HEK293 (cell line): ENCODE measurements around the gene NUCKS1.

Experiments
- CTCF ChIA-PET: fragments of 350-600 bp; formaldehyde crosslinking; extraction: SDS; loops from one replicate; lab custom pipeline; 2021; ENCODE audit warnings: antibody characterized with exemption; lab: Yijun Ruan, JAX
- POLR2A ChIA-PET: fragments of 300-600 bp; formaldehyde crosslinking; extraction: SDS; loops from one replicate; lab custom pipeline; 2020; ENCODE audit warnings: antibody characterized with exemption, inconsistent platforms; lab: Yijun Ruan, JAX
- H3K27ac ChIP-seq: fragments of 200-500 bp; sonication (Bioruptor generic); 2 replicates; pipeline ENCODE4 v1.5.1; 2014; ENCODE audit warnings: low read depth, low read length, control low read depth, inconsistent platforms; ENCODE audit errors: extremely low read depth
- H3K36me3 ChIP-seq, 2 experiments: fragments of 200-500 bp in 1 of 2; sonication (Bioruptor generic) in 1 of 2; 1 replicate in 1 of 2; 2 replicates in 1 of 2; pipeline ENCODE4 v1.5.1; 2014 to 2017; ENCODE audit warnings: inconsistent platforms in 2 of 2, low read length in 2 of 2; ENCODE audit not compliant: control insufficient read depth in 2 of 2, insufficient read depth in 1 of 2
- H3K4me1 ChIP-seq: fragments of 200-500 bp; sonication (Bioruptor generic); 2 replicates; pipeline ENCODE4 v1.5.1; 2014; ENCODE audit warnings: mild to moderate bottlenecking, low read length, inconsistent platforms; ENCODE audit not compliant: control insufficient read depth, insufficient read depth
- H3K4me3 ChIP-seq: 2 replicates; pipeline ENCODE4 v1.5.1; 2011; ENCODE audit warnings: low read depth, mild to moderate bottlenecking, control low read depth, low read length, moderate library complexity
- H3K9me3 ChIP-seq: fragments of 200-500 bp; sonication (Bioruptor generic); 2 replicates; pipeline ENCODE4 v1.5.1; 2014; ENCODE audit warnings: low read depth, low read length, inconsistent platforms; ENCODE audit not compliant: control insufficient read depth, insufficient read depth
- EGR2 ChIP-seq: fragments of 450-650 bp; formaldehyde crosslinking; IDR thresholded peaks from 2 replicates; pipeline ENCODE4 v1.5.1; 2016; ENCODE audit warnings: low read depth, missing biosample characterization, missing genetic modification characterization
- KLF8 ChIP-seq: fragments of 450-650 bp; formaldehyde crosslinking; IDR thresholded peaks from 2 replicates; pipeline ENCODE4 v1.5.1; 2016; ENCODE audit warnings: missing biosample characterization, missing genetic modification characterization
- SCRT2 ChIP-seq: fragments of 450-650 bp; formaldehyde crosslinking; IDR thresholded peaks from 2 replicates; pipeline ENCODE4 v1.5.1; 2016; ENCODE audit warnings: missing biosample characterization, missing genetic modification characterization
- ZBTB1 ChIP-seq: fragments of 450-650 bp; formaldehyde crosslinking; IDR thresholded peaks from 2 replicates; pipeline ENCODE4 v1.5.1; 2016; ENCODE audit warnings: missing biosample characterization, missing genetic modification characterization
- ZBTB20 ChIP-seq: fragments of 450-650 bp; formaldehyde crosslinking; IDR thresholded peaks from 2 replicates; pipeline ENCODE4 v1.5.1; 2016; ENCODE audit warnings: missing biosample characterization, missing genetic modification characterization
- ZFHX2 ChIP-seq: fragments of 450-650 bp; formaldehyde crosslinking; conservative IDR thresholded peaks from 2 replicates; pipeline ENCODE4 v1.5.1; 2016; ENCODE audit warnings: missing biosample characterization, missing genetic modification characterization
- ZFP3 ChIP-seq: fragments of 450-650 bp; formaldehyde crosslinking; IDR thresholded peaks from 2 replicates; pipeline ENCODE4 v1.5.1; 2016; ENCODE audit warnings: low read depth, missing biosample characterization, missing genetic modification characterization
- ZIC2 ChIP-seq: fragments of 450-650 bp; formaldehyde crosslinking; IDR thresholded peaks from 2 replicates; pipeline ENCODE4 v1.5.1; 2016; ENCODE audit warnings: missing biosample characterization, missing genetic modification characterization
- ZNF132 ChIP-seq: fragments of 450-650 bp; formaldehyde crosslinking; IDR thresholded peaks from 2 replicates; pipeline ENCODE4 v1.5.1; 2017; ENCODE audit warnings: missing biosample characterization, missing genetic modification characterization, borderline replicate concordance
- ZNF146 ChIP-seq: fragments of 450-650 bp; formaldehyde crosslinking; IDR thresholded peaks from 2 replicates; pipeline ENCODE4 v1.5.1; 2016; ENCODE audit warnings: missing biosample characterization, missing genetic modification characterization
- ZNF16 ChIP-seq: fragments of 450-650 bp; formaldehyde crosslinking; IDR thresholded peaks from 2 replicates; pipeline ENCODE4 v1.5.1; 2016; ENCODE audit warnings: low read depth, missing biosample characterization, missing genetic modification characterization
- ZNF169 ChIP-seq: fragments of 450-650 bp; formaldehyde crosslinking; IDR thresholded peaks from 2 replicates; pipeline ENCODE4 v1.5.1; 2016; ENCODE audit warnings: missing biosample characterization, missing genetic modification characterization
- ZNF223 ChIP-seq: fragments of 450-650 bp; formaldehyde crosslinking; IDR thresholded peaks from 2 replicates; pipeline ENCODE4 v1.5.1; 2016; ENCODE audit warnings: missing biosample characterization, missing genetic modification characterization
- ZNF623 ChIP-seq: fragments of 450-650 bp; formaldehyde crosslinking; IDR thresholded peaks from 2 replicates; pipeline ENCODE4 v1.5.1; 2016; ENCODE audit warnings: missing biosample characterization, missing genetic modification characterization
- ZNF626 ChIP-seq: fragments of 450-650 bp; sonication (Bioruptor Pico); formaldehyde crosslinking; IDR thresholded peaks from 2 replicates; pipeline ENCODE4 v1.5.1; 2018; ENCODE audit warnings: missing biosample characterization, missing genetic modification characterization, inconsistent platforms
- ZNF654 ChIP-seq: fragments of 450-650 bp; formaldehyde crosslinking; IDR thresholded peaks from 2 replicates; pipeline ENCODE4 v1.5.1; 2016; ENCODE audit warnings: low read depth, missing biosample characterization, missing genetic modification characterization
- TF ChIP-seq, protein P1 (sequence below): fragments of 450-650 bp; formaldehyde crosslinking; IDR thresholded peaks from 2 replicates; pipeline ENCODE4 v1.5.1; 2016; ENCODE audit warnings: missing biosample characterization, missing genetic modification characterization
- TF ChIP-seq, protein P2 (sequence below): IDR thresholded peaks from 2 replicates; pipeline ENCODE4 v1.6.1; 2011; ENCODE audit warnings: mild to moderate bottlenecking, low read depth, low read length, borderline replicate concordance
- TF ChIP-seq, protein P3 (sequence below): fragments of 450-650 bp; formaldehyde crosslinking; IDR thresholded peaks from 2 replicates; pipeline ENCODE4 v1.5.1; 2016; ENCODE audit warnings: missing biosample characterization, missing genetic modification characterization
- TF ChIP-seq, protein P4 (sequence below): fragments of 450-650 bp; formaldehyde crosslinking; IDR thresholded peaks from 2 replicates; pipeline ENCODE4 v1.5.1; 2016; ENCODE audit warnings: missing biosample characterization, missing genetic modification characterization

Gene NUCKS1

DNA sequence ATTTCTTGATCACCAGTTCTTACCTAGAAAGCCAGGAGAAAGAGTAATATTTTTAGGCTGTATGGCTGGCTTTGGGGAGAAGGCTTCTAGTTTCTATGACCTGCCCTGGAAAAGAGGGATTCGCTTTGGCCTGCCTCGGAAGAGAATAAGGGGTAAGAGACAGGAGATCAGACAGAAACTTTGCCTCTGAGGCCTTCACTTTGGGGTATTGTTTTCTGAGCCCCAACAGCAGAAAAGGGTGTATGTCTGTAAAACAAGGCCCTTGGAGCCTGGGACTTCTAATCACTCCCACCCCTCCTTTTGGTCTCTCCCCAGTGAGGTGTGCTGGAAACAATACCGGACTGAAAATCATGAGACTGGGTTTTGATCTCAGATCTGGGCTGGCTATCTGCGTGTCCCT is 74.7 kb downstream of the NUCKS1 start:
- ChIA-PET POLR2A (no interaction called here), CTCF (interaction anchor here (2.2 kb wide), 1 partner anchor 17 kb away, joined by 10 read pairs; no protein-coding TSS in a partner anchor)
- no peak overlapping the region for H3K27ac ChIP-seq
- H3K36me3 ChIP-seq: no peaks in the 10 kb centered on the region
- H3K9me3 ChIP-seq: no peaks in the 10 kb centered on the region
- no peaks in the 10 kb centered on the region for H3K4me1 ChIP-seq
- TF ChIP-seq, protein P1, sequence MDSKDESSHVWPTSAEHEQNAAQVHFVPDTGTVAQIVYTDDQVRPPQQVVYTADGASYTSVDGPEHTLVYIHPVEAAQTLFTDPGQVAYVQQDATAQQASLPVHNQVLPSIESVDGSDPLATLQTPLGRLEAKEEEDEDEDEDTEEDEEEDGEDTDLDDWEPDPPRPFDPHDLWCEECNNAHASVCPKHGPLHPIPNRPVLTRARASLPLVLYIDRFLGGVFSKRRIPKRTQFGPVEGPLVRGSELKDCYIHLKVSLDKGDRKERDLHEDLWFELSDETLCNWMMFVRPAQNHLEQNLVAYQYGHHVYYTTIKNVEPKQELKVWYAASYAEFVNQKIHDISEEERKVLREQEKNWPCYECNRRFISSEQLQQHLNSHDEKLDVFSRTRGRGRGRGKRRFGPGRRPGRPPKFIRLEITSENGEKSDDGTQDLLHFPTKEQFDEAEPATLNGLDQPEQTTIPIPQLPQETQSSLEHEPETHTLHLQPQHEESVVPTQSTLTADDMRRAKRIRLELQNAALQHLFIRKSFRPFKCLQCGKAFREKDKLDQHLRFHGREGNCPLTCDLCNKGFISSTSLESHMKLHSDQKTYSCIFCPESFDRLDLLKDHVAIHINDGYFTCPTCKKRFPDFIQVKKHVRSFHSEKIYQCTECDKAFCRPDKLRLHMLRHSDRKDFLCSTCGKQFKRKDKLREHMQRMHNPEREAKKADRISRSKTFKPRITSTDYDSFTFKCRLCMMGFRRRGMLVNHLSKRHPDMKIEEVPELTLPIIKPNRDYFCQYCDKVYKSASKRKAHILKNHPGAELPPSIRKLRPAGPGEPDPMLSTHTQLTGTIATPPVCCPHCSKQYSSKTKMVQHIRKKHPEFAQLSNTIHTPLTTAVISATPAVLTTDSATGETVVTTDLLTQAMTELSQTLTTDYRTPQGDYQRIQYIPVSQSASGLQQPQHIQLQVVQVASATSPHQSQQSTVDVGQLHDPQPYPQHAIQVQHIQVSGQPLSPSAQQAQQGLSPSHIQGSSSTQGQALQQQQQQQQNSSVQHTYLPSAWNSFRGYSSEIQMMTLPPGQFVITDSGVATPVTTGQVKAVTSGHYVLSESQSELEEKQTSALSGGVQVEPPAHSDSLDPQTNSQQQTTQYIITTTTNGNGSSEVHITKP (tag by site-specific recombination): peak; percentile 91
- no peak for TF ChIP-seq EGR2
- H3K4me3 ChIP-seq: no peak overlapping the region

DNA sequence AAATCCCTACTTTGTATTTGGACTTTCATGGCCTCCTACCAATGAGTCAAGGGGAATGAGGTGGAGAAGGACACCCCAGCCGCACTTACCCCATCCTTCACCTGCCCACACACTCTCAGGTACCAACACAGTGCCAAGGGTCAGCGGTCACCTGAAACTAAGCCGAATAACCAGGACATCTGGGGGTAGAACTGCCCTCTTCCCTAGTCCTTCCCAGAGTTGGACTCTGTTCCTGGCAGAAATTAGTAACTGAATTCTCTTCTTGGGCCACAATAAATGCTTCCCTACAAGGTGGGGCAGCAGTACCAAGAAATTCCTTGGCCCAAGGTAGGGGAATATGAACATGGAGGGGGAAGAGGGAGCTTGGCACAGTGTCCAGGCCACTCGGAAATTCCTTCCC is 77.0 kb downstream of the NUCKS1 start:
- no peaks in the 10 kb centered on the region for H3K4me1 ChIP-seq
- TF ChIP-seq ZNF169 (no peak), ZNF223 (tag by site-specific recombination) (no peak), SCRT2 (tag by site-specific recombination) (no peak), ZFP3 (tag by site-specific recombination) (no peak), ZFHX2 (tag by site-specific recombination) (no peak), ZNF623 (tag by site-specific recombination) (no peak), KLF8 (no peak), ZNF132 (tag by site-specific recombination) (no peak), ZBTB20 (tag by site-specific recombination) (no peak), ZBTB1 (tag by site-specific recombination) (no peak), ZIC2 (tag by site-specific recombination) (no peak), ZNF626 (no peak), ZNF146 (tag by site-specific recombination) (no peak), ZNF16 (tag by site-specific recombination) (no peak)
- TF ChIP-seq, protein P2, sequence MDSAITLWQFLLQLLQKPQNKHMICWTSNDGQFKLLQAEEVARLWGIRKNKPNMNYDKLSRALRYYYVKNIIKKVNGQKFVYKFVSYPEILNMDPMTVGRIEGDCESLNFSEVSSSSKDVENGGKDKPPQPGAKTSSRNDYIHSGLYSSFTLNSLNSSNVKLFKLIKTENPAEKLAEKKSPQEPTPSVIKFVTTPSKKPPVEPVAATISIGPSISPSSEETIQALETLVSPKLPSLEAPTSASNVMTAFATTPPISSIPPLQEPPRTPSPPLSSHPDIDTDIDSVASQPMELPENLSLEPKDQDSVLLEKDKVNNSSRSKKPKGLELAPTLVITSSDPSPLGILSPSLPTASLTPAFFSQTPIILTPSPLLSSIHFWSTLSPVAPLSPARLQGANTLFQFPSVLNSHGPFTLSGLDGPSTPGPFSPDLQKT: no peak
- TF ChIP-seq, protein P3, sequence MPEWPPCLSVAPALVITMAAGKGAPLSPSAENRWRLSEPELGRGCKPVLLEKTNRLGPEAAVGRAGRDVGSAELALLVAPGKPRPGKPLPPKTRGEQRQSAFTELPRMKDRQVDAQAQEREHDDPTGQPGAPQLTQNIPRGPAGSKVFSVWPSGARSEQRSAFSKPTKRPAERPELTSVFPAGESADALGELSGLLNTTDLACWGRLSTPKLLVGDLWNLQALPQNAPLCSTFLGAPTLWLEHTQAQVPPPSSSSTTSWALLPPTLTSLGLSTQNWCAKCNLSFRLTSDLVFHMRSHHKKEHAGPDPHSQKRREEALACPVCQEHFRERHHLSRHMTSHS: no peak
- POLR2A ChIA-PET: no interaction called here
- no peaks in the 10 kb centered on the region for H3K9me3 ChIP-seq
- H3K4me3 ChIP-seq: no peak overlapping the region
- no peak overlapping the region for H3K27ac ChIP-seq
- no peaks in the 10 kb centered on the region for H3K36me3 ChIP-seq
- CTCF ChIA-PET: interaction anchor here (0.9 to 3.6 kb wide), 5 partner anchors 14 to 347 kb away, joined by 3 to 15 read pairs (median 9); no protein-coding TSS in a partner anchor

DNA sequence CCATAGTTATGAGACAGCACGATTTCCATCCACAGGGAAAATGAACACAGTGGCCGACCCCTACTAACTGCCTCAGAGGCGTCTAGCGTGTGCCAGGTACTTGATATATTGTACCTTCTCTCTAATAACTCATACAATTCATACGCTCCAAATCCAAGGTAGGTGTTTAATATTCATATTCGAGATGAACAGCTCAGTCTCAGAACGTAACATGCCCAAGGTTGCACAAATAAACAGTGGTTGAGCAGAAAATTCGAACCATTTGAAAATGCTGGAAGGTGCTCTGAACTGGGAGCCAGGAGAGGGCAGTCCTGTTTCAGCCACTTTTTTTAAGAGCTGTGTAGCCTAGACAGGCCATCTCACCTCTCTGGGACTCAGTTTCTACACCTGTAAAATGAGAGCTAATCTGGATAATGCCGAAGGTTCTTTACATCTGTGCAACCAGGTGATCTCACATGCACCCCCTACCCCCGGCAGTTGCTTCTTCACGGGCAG is 77.5 kb downstream of the NUCKS1 start:
- TF ChIP-seq, protein P4, sequence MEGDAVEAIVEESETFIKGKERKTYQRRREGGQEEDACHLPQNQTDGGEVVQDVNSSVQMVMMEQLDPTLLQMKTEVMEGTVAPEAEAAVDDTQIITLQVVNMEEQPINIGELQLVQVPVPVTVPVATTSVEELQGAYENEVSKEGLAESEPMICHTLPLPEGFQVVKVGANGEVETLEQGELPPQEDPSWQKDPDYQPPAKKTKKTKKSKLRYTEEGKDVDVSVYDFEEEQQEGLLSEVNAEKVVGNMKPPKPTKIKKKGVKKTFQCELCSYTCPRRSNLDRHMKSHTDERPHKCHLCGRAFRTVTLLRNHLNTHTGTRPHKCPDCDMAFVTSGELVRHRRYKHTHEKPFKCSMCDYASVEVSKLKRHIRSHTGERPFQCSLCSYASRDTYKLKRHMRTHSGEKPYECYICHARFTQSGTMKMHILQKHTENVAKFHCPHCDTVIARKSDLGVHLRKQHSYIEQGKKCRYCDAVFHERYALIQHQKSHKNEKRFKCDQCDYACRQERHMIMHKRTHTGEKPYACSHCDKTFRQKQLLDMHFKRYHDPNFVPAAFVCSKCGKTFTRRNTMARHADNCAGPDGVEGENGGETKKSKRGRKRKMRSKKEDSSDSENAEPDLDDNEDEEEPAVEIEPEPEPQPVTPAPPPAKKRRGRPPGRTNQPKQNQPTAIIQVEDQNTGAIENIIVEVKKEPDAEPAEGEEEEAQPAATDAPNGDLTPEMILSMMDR (tag by site-specific recombination): no peak
- peak; percentile 32; the same call in 1 of the 2 replicates for TF ChIP-seq ZNF654 (tag by site-specific recombination)
- no peak overlapping the region for H3K4me3 ChIP-seq
- no peaks in the 10 kb centered on the region for H3K9me3 ChIP-seq
- POLR2A ChIA-PET: no interaction called here
- CTCF ChIA-PET: interaction anchor here (0.9 to 3.6 kb wide), 4 partner anchors 14 to 347 kb away, joined by 3 to 15 read pairs (median 6); no protein-coding TSS in a partner anchor
- no peaks in the 10 kb centered on the region for H3K36me3 ChIP-seq
- H3K27ac ChIP-seq: no peak overlapping the region
- H3K4me1 ChIP-seq: no peaks in the 10 kb centered on the region
